ENCODE results near the gene AKT1S1. TPM values are rescaled to one million over a fixed set of nuclear protein-coding genes. Genes with fewer than 3 reads are reported as not detected.

Gene AKT1S1
- total RNA-seq, 1 experiment from 2014 or later, result 65.2 TPM

GRCh38 chr19:49908480-49909420 is 31.6 kb upstream of the AKT1S1 start:
- CTCF ChIA-PET, result no interaction called here
- intact Hi-C loops (cut with micrococcal nuclease; ENCODE audit: unreplicated experiment), result no loop called here
- no TSS peak for BruUV-seq (replicated peaks)

GRCh38 chr19:49907745-49908446 is 30.7 kb upstream of the AKT1S1 start:
- Mint-ChIP-seq H3K27ac (ENCODE audit: unreplicated experiment) (peak overlapping the region; percentile 42), H3K4me3 (ENCODE audit: low read depth, unreplicated experiment) (no peak overlapping the region), H3K9me3 (ENCODE audit: low read depth, unreplicated experiment) (no peaks in the 10 kb centered on the region), H3K27me3 (ENCODE audit: unreplicated experiment) (no peaks in the 10 kb centered on the region), H3K36me3 (ENCODE audit: insufficient read depth, unreplicated experiment) (peaks cover 61% of the 10 kb centered on the region), H3K4me1 (ENCODE audit: low read depth, unreplicated experiment) (peaks cover 12% of the 10 kb centered on the region)
- intact Hi-C loops (cut with micrococcal nuclease; ENCODE audit: unreplicated experiment), result no loop called here
- DNase-seq, result no peak
- BruUV-seq (replicated peaks), result no TSS peak
- no peak for TF ChIP-seq CTCF (IDR thresholded peaks at IDR 0.05; ENCODE audit: unreplicated experiment)
- CTCF ChIA-PET, result interaction anchor here (0.5 kb wide), 1 partner anchor 12 kb away, joined by 5 read pairs; no protein-coding TSS in a partner anchor

More at GRCh38 chr19:49908480-49909420, 31.6 kb upstream of the AKT1S1 start:
- no peak for DNase-seq
- H3K27me3 Mint-ChIP-seq (ENCODE audit: unreplicated experiment), result no peaks in the 10 kb centered on the region
- H3K4me3 Mint-ChIP-seq (ENCODE audit: low read depth, unreplicated experiment), result no peak overlapping the region
- H3K9me3 Mint-ChIP-seq (ENCODE audit: low read depth, unreplicated experiment), result no peaks in the 10 kb centered on the region
- no peak for TF ChIP-seq CTCF (IDR thresholded peaks at IDR 0.05; ENCODE audit: unreplicated experiment)
- peak overlapping the region; percentile 42 for H3K27ac Mint-ChIP-seq (ENCODE audit: unreplicated experiment)
- H3K36me3 Mint-ChIP-seq (ENCODE audit: insufficient read depth, unreplicated experiment), result peaks cover 70% of the 10 kb centered on the region
- H3K4me1 Mint-ChIP-seq (ENCODE audit: low read depth, unreplicated experiment), result peaks cover 12% of the 10 kb centered on the region

GRCh38 chr19:49906879-49907564 is 29.9 kb upstream of the AKT1S1 start:
- Mint-ChIP-seq H3K4me1 (ENCODE audit: low read depth, unreplicated experiment) (peaks cover 12% of the 10 kb centered on the region), H3K27ac (ENCODE audit: unreplicated experiment) (no peak overlapping the region), H3K9me3 (ENCODE audit: low read depth, unreplicated experiment) (no peaks in the 10 kb centered on the region), H3K36me3 (ENCODE audit: insufficient read depth, unreplicated experiment) (peaks cover 57% of the 10 kb centered on the region), H3K27me3 (ENCODE audit: unreplicated experiment) (no peaks in the 10 kb centered on the region), H3K4me3 (ENCODE audit: low read depth, unreplicated experiment) (no peak overlapping the region)
- DNase-seq, result no peak
- BruUV-seq (replicated peaks), result TSS peak; percentile 55
- no peak for TF ChIP-seq CTCF (IDR thresholded peaks at IDR 0.05; ENCODE audit: unreplicated experiment)
- intact Hi-C loops (cut with micrococcal nuclease; ENCODE audit: unreplicated experiment), result no loop called here
- CTCF ChIA-PET, result interaction anchor here (0.5 to 0.6 kb wide), 2 partner anchors 13 to 79 kb away, joined by 3 to 5 read pairs; no protein-coding TSS in a partner anchor

- Mint-ChIP-seq H3K4me3 (ENCODE audit: low read depth, unreplicated experiment) (no peak overlapping the region), H3K9me3 (ENCODE audit: low read depth, unreplicated experiment) (no peaks in the 10 kb centered on the region), H3K4me1 (ENCODE audit: low read depth, unreplicated experiment) (no peaks in the 10 kb centered on the region), H3K36me3 (ENCODE audit: insufficient read depth, unreplicated experiment) (peaks cover 37% of the 10 kb centered on the region), H3K27ac (ENCODE audit: unreplicated experiment) (no peak overlapping the region), H3K27me3 (ENCODE audit: unreplicated experiment) (no peaks in the 10 kb centered on the region)
- no peak for TF ChIP-seq CTCF (IDR thresholded peaks at IDR 0.05; ENCODE audit: unreplicated experiment)
- intact Hi-C loops (cut with micrococcal nuclease; ENCODE audit: unreplicated experiment), result no loop called here
- DNase-seq, result no peak
- CTCF ChIA-PET, result no interaction called here
- BruUV-seq (replicated peaks), result no TSS peak
These were observed 27.0 kb upstream of the AKT1S1 start for GRCh38 chr19:49904136-49904535.
